Left forelimb (tissue), 1 donor: ENCODE data around the gene ADGRL1.

Experiments used
- DNase-seq: peaks from one replicate; pipeline ENCODE4 v3.0.0-alpha.2; 2018; ENCODE audit warnings: low spot score

Gene ADGRL1

DNA sequence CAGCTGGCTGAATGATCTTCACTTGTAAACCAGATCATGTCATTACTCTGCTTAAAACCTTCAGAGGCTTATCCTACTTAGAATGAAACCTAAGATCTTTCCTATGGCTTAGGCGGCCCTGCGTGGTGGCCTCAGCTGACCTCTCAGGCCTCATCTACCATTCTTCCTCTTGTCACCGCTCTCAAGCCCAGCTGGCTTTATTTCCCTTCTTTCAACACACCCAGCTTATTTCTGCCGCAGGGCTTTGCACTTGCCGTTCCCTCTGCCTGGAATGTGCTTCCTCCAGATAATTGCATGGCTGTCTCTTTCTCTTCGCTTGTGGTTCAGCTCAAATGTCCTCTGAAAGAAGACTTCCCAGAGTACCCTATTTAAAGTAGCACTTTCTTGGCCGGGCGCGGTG is 66.0 kb downstream of the ADGRL1 start:
- DNase-seq: no peak

GRCh38 chr19:14138576-14139265 is 67.2 kb downstream of the ADGRL1 start:
- DNase-seq: no peak

GRCh38 chr19:14136509-14137281 is 69.3 kb downstream of the ADGRL1 start, which contains the start of gene ASF1B:
Gene ASF1B (minus strand): TSS chr19:14136589. CDS start chr19:14136456, 133 bp downstream.
- DNase-seq: peak; percentile 99

- no peak for DNase-seq
These were observed 69.9 kb downstream of the ADGRL1 start for GRCh38 chr19:14135985-14136508.

DNA sequence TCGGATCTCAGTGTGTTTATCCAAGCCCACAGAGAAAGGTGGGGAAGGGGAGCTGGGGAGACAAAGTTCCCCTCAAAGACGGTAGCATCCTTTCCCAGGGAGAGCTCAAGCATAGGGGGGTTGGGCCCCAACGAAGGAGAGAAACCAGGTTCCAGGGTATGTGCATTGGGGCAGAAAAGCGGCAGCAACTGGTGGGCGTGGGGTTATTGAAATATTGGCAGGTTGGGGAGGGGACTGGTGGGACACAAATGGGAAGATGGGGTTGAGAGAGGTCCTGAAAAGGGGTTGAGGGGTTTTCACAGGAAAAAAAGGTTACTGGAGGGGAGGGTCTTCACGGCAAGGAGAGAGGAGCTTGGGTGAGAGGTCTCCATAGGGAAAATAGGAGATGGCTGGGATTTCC is 70.6 kb downstream of the ADGRL1 start:
- no peak for DNase-seq

DNA sequence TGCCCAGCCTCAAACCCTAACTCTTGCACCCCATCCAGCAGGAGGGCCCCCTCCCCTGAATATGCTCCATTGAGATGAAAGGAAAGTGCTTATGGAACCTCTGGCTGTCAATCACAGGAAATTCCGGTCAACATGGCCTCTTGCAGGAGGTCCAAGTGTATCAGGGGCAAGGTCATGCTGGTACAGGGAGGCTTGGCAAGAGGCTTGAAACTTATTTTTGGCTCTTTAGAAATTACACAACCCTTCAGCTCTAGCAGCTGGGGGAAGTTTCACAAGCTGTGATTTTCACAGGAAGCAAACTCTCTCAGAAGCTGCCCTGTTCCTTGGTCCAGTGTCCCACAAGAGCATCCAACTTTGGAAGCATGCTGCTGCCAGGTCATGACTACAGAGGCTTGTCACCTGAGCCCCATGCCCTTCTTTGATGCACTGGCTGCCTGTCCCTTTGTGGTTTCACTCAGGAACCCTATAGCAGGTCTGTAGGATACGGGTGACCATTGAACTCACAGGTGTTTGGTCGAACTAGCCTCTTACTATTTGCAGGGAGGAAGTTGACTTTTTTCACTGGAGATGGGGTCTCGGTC is 78.0 kb downstream of the ADGRL1 start:
- no peak for DNase-seq

- no peak for DNase-seq
These were observed 78.8 kb downstream of the ADGRL1 start for GRCh38 chr19:14127176-14127575.

GRCh38 chr19:14122924-14123323 is 83.0 kb downstream of the ADGRL1 start:
- no peak for DNase-seq

DNA sequence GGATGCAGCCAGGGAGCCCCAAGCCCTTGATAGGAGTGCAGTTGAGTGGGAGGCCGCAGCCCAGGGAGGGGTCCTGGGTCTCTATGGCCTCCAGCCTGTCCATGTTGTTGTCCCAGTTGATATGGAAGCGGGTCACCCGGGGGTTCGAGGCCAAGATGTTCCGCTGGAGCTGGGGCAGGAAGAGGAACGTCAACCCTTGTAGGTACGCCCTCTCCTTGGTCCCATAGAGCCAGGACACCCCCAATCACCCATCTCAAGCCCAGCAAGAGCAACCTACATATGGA is 85.5 kb downstream of the ADGRL1 start:
- DNase-seq: no peak

DNA sequence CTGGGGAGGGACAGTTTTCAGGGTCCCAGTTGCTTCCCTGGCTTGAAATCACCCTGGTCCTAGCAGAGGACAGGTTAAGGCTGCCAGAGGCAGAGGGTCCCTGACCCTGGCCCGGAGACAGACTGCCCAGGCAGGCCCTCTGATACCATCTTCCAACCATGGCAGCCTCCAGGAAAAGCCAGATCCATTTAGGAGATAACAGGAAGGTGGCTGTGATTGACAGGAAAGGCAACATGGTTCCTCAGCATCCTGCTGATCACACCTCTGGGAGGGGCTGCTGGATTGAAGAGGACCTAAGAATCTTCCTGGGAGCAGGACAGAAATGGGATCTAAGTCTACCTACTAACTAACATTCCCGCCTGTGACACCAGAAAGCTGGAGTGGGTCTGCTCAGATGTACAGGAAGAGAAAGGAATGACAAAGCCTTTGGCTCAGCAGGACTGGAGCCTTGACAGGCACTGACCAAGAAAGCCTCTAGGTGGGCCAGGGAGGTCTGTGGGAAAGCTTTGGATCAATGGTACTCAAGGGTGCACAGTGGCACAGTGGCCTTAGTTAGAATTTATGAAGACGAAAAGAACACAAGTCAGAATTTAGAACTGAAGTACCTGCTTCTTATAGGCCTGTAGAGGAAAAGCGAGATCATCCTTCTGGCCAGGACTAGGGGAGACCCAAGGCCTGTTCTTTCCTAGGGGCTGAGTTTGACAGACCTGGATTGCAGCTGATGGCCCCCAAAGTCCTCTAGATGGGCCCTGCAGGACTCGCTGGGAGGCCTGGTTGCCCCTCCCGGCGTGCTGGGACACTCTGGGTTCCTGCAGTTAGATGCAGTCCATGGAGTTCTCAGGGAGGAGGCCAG is 86.1 kb downstream of the ADGRL1 start:
- DNase-seq: no peak

DNA sequence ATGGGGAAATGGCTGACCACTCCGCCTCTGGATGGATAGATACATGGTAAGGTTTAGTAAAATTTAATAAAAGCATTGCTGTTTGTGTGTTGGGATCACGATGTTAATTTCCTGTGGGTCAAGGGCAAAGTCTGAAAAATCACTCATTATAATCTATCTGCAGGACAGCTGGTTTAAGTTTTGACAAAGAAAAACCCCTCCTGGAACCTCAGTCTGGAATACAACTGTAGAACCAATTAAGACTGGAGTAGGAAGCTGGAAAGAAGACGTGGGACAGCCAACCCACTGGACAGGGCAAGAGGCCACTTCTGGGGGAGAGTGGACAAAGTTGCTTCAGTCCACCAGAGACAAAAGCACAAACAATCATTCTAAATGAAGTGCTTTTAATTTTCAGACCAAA is 86.8 kb downstream of the ADGRL1 start:
- no peak for DNase-seq

DNA sequence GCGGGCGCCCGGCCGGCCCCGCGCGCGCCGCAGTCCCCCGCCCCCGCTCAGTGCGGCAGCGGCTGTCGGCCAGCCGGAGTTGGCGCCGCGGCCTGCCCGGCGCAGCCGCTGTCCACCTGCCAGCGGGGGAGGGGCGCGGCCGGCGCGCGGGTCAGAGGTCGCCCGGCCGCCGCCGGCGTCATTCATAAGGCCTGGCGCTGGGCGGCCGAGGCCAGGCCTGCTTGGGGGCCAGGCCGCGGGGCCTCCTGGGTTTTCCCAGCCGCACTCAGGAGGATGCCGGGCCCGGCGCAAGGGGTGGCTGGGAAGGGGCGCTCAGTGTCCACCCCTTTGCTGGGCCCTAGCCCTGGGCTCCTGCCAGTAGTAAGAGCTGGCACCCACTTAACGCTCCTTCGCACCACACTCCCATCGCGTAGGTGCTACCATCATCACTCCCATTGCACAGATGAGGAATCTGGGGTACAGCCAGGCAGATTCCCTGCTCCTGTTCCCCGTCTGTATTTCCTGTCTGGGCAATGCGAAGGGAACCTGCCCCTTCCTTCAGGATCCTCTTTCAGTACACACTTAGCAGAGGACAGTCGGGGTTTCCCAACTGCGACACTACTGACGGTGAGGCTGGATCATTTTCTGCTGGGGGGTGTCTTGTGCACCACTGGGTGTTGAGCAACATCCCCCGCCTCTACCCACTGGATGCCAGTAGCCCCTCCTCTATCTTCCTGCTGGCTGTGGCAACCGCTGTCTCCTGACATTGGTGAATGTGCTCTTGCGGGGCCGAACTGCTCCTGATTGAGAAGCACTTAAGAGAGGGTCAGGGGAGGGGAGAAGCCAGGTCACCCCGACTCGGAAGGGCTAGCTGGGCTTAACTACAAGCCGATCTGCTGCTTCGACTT is 87.6 kb downstream of the ADGRL1 start:
- no peak for DNase-seq

DNA sequence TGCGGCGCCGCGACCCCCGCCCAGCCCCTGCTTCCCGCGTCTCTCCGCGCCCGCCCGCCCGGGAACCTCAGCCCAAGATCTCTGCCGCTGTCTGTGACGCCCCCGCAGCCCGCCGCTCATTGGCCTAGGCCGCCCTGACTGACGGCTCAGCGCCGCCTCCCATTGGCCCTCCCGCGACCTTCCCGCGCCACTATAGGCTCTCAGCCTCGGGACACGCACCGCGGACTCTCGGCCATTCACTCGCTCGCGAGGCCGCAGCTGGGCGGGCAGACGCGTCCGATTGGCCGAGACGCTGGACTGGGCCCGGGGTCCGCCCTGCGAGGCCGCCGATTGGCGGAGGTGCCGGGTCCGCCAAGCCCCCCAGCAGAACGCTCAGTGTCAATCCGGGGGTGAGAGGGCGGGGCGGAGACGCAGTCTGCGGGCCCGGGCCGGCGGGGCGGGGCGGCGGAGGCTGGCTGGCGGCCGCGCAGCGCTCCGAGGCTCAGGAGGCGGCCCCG is 88.3 kb downstream of the ADGRL1 start, which contains the start of gene PRKACA:
TSS of gene PRKACA (minus strand) at position 95 of the 497 bp plus-strand sequence. CDS start 215 bp downstream, outside the sequence.
- peak; percentile 99 for DNase-seq

DNA sequence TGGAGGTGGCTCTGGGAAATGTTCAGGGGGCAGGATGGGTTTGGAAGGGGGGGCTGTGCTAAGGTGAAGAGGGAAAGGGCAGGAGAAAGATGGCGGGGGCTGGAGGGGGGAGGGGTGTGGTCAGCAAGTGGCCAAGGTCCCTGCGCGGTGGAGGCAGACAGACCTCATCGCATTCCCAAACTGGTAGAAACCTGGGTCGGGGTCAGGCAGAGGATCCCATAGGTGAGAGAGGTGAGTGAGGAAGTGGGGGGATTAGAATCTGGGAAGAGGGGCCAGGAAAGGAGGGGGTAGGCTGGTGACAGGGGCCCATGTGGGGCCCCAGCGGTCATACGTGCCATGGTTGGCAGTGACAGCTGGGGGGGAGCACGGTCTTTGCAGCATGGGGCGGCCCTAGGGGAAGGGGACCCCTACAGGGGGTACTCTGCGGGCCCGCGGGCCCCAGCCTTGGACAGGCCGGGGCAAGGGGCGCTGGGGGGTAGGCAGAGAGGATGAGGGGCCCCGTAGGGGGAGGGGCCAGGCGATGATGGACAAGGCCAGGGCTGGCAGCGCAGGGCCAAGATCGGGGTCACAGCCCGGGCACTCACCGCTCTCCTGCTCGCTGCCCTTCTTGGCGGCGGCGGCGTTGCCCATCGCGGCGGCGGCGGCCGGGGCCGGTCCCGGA is 88.9 kb downstream of the ADGRL1 start:
- no peak for DNase-seq

GRCh38 chr19:14116525-14116917 is 89.4 kb downstream of the ADGRL1 start:
- no peak for DNase-seq

DNA sequence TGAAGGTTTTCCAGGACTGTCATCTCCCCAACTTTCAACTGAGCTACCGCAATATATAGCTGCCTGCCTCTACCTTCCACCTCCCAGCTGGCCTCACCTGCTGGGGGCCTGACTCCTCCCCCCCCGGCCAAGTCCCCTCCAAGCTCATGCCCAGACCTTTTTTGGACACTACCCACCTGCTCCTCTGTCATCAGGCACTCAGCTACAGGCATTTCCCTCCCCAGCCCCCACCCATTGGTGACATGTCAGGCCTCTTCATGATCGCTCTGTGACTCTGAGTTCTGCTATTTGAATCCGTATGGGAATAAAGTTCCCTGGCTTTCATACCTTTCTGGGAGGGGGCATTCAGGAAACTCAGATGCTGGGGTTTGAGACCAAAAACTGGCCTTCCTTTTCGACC is 90.2 kb downstream of the ADGRL1 start:
- DNase-seq: no peak

DNA sequence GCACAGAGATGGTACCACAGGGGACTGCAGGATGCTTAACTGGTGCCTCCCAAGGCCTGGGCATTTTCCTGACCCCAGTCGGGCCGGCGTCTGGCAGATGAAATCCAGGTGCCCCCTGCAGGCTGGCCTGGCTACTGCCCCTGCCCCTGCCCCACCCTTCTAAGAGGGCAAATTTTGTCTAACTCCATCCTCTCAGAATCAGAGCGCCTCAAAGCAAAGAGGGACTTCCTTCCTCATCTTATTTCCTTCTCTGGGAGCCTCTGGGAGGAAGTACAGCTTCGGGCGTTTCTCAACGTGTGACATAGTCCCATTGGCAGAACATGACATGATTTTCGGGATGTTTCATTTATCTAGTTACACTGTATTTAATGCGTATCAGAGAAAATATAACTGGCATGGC is 91.1 kb downstream of the ADGRL1 start:
- DNase-seq: no peak

GRCh38 chr19:14114439-14114838 is 91.5 kb downstream of the ADGRL1 start:
- no peak for DNase-seq

DNA sequence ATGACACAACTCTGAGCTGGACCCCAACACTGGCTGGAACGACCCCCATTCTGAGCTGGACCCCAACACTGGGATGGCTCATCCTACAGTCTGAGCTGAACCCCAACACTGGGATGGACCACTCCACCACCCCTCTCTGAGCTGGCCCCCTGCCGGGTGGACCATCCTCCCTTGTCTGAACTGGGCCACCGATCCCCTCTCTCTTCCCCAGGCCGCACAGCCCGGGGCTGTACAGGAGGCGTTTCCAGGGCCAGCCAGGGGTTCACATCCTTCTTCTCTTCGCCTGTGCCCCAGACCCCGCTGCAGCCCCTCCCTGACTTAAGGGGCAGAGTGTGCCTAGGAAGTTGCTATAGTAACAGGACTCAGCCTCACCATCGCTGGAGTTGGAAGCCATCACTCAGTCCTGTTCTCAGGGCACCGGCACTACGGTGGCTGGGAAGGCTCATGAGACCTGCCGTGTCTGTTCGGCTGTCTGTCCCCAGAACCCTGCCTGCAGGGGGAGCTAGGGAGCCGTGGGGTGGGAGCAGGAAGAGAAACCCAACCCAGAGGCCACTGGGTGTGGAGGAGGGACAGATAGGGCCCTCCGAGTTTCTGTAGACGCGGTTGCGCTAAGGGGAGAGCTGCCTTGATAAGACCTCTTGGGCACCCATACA is 92.1 kb downstream of the ADGRL1 start:
- no peak for DNase-seq
